KOPT-K1 (cell line): ENCODE data around the gene UNC13A.

Source experiments
- H3K27ac ChIP-seq: fragments of 200-600 bp; sonication (generic); 2 replicates; pipeline ENCODE4 v1.5.1; 2016; ENCODE audit warnings: antibody characterized with exemption, mild to moderate bottlenecking, low read depth, low read length; ENCODE audit not compliant: poor library complexity, severe bottlenecking
- H3K36me3 ChIP-seq: fragments of 200-600 bp; sonication (generic); 2 replicates; pipeline ENCODE4 v1.5.1; 2017; ENCODE audit warnings: antibody characterized with exemption, mild to moderate bottlenecking, low read length, moderate library complexity; ENCODE audit not compliant: insufficient read depth
- H3K9me3 ChIP-seq: fragments of 200-600 bp; sonication (generic); 2 replicates; pipeline ENCODE4 v1.5.1; 2017; ENCODE audit warnings: antibody characterized with exemption, low read length, mild to moderate bottlenecking; ENCODE audit not compliant: insufficient read depth, poor library complexity, severe bottlenecking

The UNC13A gene

GRCh38 chr19:17632577-17632976 is 55.6 kb downstream of the UNC13A start:
- H3K36me3 ChIP-seq = no peaks in the 10 kb centered on the region
- no peaks in the 10 kb centered on the region for H3K9me3 ChIP-seq
- no peak overlapping the region for H3K27ac ChIP-seq

GRCh38 chr19:17629760-17630159 is 58.4 kb downstream of the UNC13A start:
- H3K36me3 ChIP-seq = no peaks in the 10 kb centered on the region

GRCh38 chr19:17627921-17628320 is 60.2 kb downstream of the UNC13A start:
- Histone ChIP-seq H3K27ac (no peak overlapping the region), H3K36me3 (no peaks in the 10 kb centered on the region), H3K9me3 (no peaks in the 10 kb centered on the region)

More at GRCh38 chr19:17629760-17630159, 58.4 kb downstream of the UNC13A start:
- Histone ChIP-seq H3K27ac (no peak overlapping the region), H3K9me3 (no peaks in the 10 kb centered on the region)

- Histone ChIP-seq H3K27ac (no peak overlapping the region), H3K9me3 (no peaks in the 10 kb centered on the region), H3K36me3 (no peaks in the 10 kb centered on the region)
These were observed 61.0 kb downstream of the UNC13A start for GRCh38 chr19:17627161-17627560.

- no peaks in the 10 kb centered on the region for H3K36me3 ChIP-seq
- no peak overlapping the region for H3K27ac ChIP-seq
- H3K9me3 ChIP-seq = no peaks in the 10 kb centered on the region
These were observed 61.6 kb downstream of the UNC13A start for GRCh38 chr19:17626456-17627015.

GRCh38 chr19:17625980-17626379 is 62.2 kb downstream of the UNC13A start:
- no peaks in the 10 kb centered on the region for H3K36me3 ChIP-seq
- H3K9me3 ChIP-seq = no peaks in the 10 kb centered on the region

GRCh38 chr19:17625043-17625442 is 63.1 kb downstream of the UNC13A start:
- Histone ChIP-seq H3K9me3 (no peaks in the 10 kb centered on the region), H3K36me3 (no peaks in the 10 kb centered on the region)

More at GRCh38 chr19:17625980-17626379, 62.2 kb downstream of the UNC13A start:
- no peak overlapping the region for H3K27ac ChIP-seq

GRCh38 chr19:17624314-17624991 is 63.7 kb downstream of the UNC13A start:
- Histone ChIP-seq H3K36me3 (no peaks in the 10 kb centered on the region), H3K9me3 (no peaks in the 10 kb centered on the region)

More at GRCh38 chr19:17625043-17625442, 63.1 kb downstream of the UNC13A start:
- no peak overlapping the region for H3K27ac ChIP-seq

GRCh38 chr19:17623224-17623935 is 64.8 kb downstream of the UNC13A start:
- H3K9me3 ChIP-seq = no peaks in the 10 kb centered on the region
- H3K36me3 ChIP-seq = no peaks in the 10 kb centered on the region
- H3K27ac ChIP-seq = no peak overlapping the region

More at GRCh38 chr19:17624314-17624991, 63.7 kb downstream of the UNC13A start:
- H3K27ac ChIP-seq = no peak overlapping the region

- no peak overlapping the region for H3K27ac ChIP-seq
- no peaks in the 10 kb centered on the region for H3K9me3 ChIP-seq
- H3K36me3 ChIP-seq = no peaks in the 10 kb centered on the region
These were observed 67.5 kb downstream of the UNC13A start for GRCh38 chr19:17620696-17621095.

- Histone ChIP-seq H3K27ac (no peak overlapping the region), H3K9me3 (no peaks in the 10 kb centered on the region), H3K36me3 (no peaks in the 10 kb centered on the region)
These were observed 69.2 kb downstream of the UNC13A start for GRCh38 chr19:17618936-17619335.

- no peak overlapping the region for H3K27ac ChIP-seq
- H3K9me3 ChIP-seq = no peaks in the 10 kb centered on the region
- no peaks in the 10 kb centered on the region for H3K36me3 ChIP-seq
These were observed 69.8 kb downstream of the UNC13A start for GRCh38 chr19:17618281-17618903.

- Histone ChIP-seq H3K9me3 (no peaks in the 10 kb centered on the region), H3K27ac (no peak overlapping the region), H3K36me3 (no peaks in the 10 kb centered on the region)
These were observed 70.4 kb downstream of the UNC13A start for GRCh38 chr19:17617807-17618192.

- Histone ChIP-seq H3K36me3 (no peaks in the 10 kb centered on the region), H3K9me3 (no peaks in the 10 kb centered on the region), H3K27ac (no peak overlapping the region)
These were observed 71.0 kb downstream of the UNC13A start for GRCh38 chr19:17616961-17617806.

- Histone ChIP-seq H3K36me3 (no peaks in the 10 kb centered on the region), H3K27ac (no peak overlapping the region)
These were observed 71.5 kb downstream of the UNC13A start for GRCh38 chr19:17616686-17616960.

More at GRCh38 chr19:17616686-17616960, 71.5 kb downstream of the UNC13A start:
- no peaks in the 10 kb centered on the region for H3K9me3 ChIP-seq
